HCT116 (cell line): ENCODE results near the gene PPP6R3. TPM values are rescaled to one million over a fixed set of nuclear protein-coding genes. Genes with fewer than 3 reads are reported as not detected.

Experiments used
- ATAC-seq: fragments of 200-7000 bp; cut with Tn5 transposase; 2 replicates; pipeline ENCODE4 v1.9.1; 2020; ENCODE audit warnings: mild to moderate bottlenecking, moderate library complexity
- BruUV-seq: library from RNA; stranded (reverse); fragments of 400-500 nt; replicated peaks from 2 replicates; lab custom pipeline; 2021; lab: Mats Ljungman, UMichigan
- CTCF ChIA-PET: fragments of 300-600 bp; sonication (Branson Sonifier 250); formaldehyde crosslinking; loops from one replicate; lab custom pipeline; 2021; ENCODE audit warnings: antibody characterized with exemption; lab: Charles Lee
- POLR2A ChIA-PET: fragments of 300-600, 350-600 bp; sonication (Branson Sonifier 250); formaldehyde crosslinking; loops from one replicate; lab custom pipeline; 2021; ENCODE audit warnings: antibody characterized with exemption; lab: Charles Lee
- RAD21 ChIA-PET, 2 experiments: fragments of 300-600 bp; sonication (Branson Sonifier 250); formaldehyde crosslinking; loops; one replicate each; lab custom pipeline; 2023; ENCODE audit warnings: low total read pairs in 2 of 2; ENCODE audit not compliant: uncharacterized antibody in 2 of 2, unreplicated experiment in 2 of 2, low non-redundant PET in 1 of 2; lab: Charles Lee
- DNase-seq: peaks from one replicate; pipeline ENCODE4 v3.0.0-alpha.2; 2010; ENCODE audit warnings: low read depth, low spot score
- H2AFZ ChIP-seq: fragments of 200-600 bp; shearing (Covaris generic), sonication (generic); 2 replicates; pipeline ENCODE4 v1.6.1; 2017; ENCODE audit warnings: low read depth, mixed run types, mixed read lengths, antibody characterized with exemption, low read length; ENCODE audit not compliant: poor library complexity, severe bottlenecking
- H3K27ac ChIP-seq: 2 replicates; pipeline ENCODE4 v1.5.1; 2012; ENCODE audit warnings: low read depth, low read length
- H3K27me3 ChIP-seq: fragments of 200-600 bp; sonication (generic); 2 replicates; pipeline ENCODE4 v1.6.1; 2016; ENCODE audit warnings: mixed run types, low read length, mixed read lengths; ENCODE audit not compliant: insufficient read depth
- H3K36me3 ChIP-seq, 2 experiments: fragments of 200-500 bp in 1 of 2; fragments of 200-600 bp in 1 of 2; sonication (Bioruptor generic) in 1 of 2; sonication (generic) in 1 of 2; 2 replicates each; pipeline versions ENCODE4 v1.5.1 to v1.6.1; 2014 to 2016; ENCODE audit warnings: low read length in 2 of 2, inconsistent platforms in 1 of 2, mixed read lengths in 1 of 2, mixed run types in 1 of 2; ENCODE audit not compliant: insufficient read depth in 2 of 2, control insufficient read depth in 1 of 2
- H3K4me1 ChIP-seq, 2 experiments: fragments of 200-600 bp in 1 of 2; sonication (generic) in 1 of 2; 2 replicates each; pipeline versions ENCODE4 v1.5.1 to v1.6.1; 2012 to 2017; ENCODE audit warnings: low read length in 2 of 2, inconsistent platforms in 1 of 2, mild to moderate bottlenecking in 1 of 2, mixed read lengths in 1 of 2, mixed run types in 1 of 2, moderate library complexity in 1 of 2; ENCODE audit not compliant: insufficient read depth in 2 of 2, control insufficient read depth in 1 of 2
- H3K4me2 ChIP-seq: fragments of 200-600 bp; sonication (generic); 2 replicates; pipeline ENCODE4 v1.6.1; 2017; ENCODE audit warnings: mixed run types, low read length, mixed read lengths
- H3K4me3 ChIP-seq, 2 experiments: fragments of 200-600 bp in 1 of 2; sonication (generic) in 1 of 2; replicated peaks in 1 of 2; 2 replicates each; pipeline ENCODE4 v1.5.1; 2011 to 2016; ENCODE audit warnings: low read length in 2 of 2, control low read depth in 1 of 2, low read depth in 1 of 2, mild to moderate bottlenecking in 1 of 2, mixed read lengths in 1 of 2, mixed run types in 1 of 2
- H3K79me2 ChIP-seq: fragments of 200-600 bp; sonication (generic); 2 replicates; pipeline ENCODE4 v1.6.1; 2017; ENCODE audit warnings: mild to moderate bottlenecking, mixed run types, low read length, moderate library complexity, mixed read lengths; ENCODE audit not compliant: insufficient read depth
- H3K9ac ChIP-seq: fragments of 200-600 bp; sonication (generic); 2 replicates; pipeline ENCODE4 v1.6.1; 2016; ENCODE audit warnings: low read length, mixed read lengths
- H3K9me2 ChIP-seq: fragments of 200-600 bp; sonication (generic), shearing (Covaris generic); 2 replicates; pipeline ENCODE4 v1.6.1; 2017; ENCODE audit warnings: mixed run types, mild to moderate bottlenecking, moderate library complexity; ENCODE audit not compliant: insufficient read depth
- H3K9me3 ChIP-seq, 2 experiments: fragments of 200-500 bp in 1 of 2; fragments of 200-600 bp in 1 of 2; sonication (Bioruptor generic) in 1 of 2; sonication (generic) in 1 of 2; 2 replicates each; pipeline ENCODE4 v1.6.1; 2014 to 2017; ENCODE audit warnings: low read length in 2 of 2, mixed read lengths in 2 of 2, inconsistent platforms in 1 of 2, low read depth in 1 of 2, mild to moderate bottlenecking in 1 of 2, mixed run types in 1 of 2, moderate library complexity in 1 of 2; ENCODE audit not compliant: control insufficient read depth in 1 of 2, insufficient read depth in 1 of 2
- H4K20me1 ChIP-seq: fragments of 200-600 bp; sonication (generic), shearing (Covaris generic); 2 replicates; pipeline ENCODE4 v1.6.1; 2017; ENCODE audit warnings: mixed run types, mild to moderate bottlenecking, moderate library complexity; ENCODE audit not compliant: insufficient read depth
- ATF3 ChIP-seq: IDR thresholded peaks from 2 replicates; pipeline ENCODE4 v1.6.1; 2012
- CBX3 ChIP-seq: IDR thresholded peaks from 2 replicates; pipeline ENCODE4 v1.6.1; 2012; ENCODE audit warnings: low read depth
- EZH2phosphoT487 ChIP-seq: fragments of 200-600 bp; IDR thresholded peaks from 2 replicates; pipeline ENCODE4 v1.6.1; 2018; ENCODE audit warnings: antibody characterized with exemption, borderline replicate concordance
- FOSL1 ChIP-seq: IDR thresholded peaks from 2 replicates; pipeline ENCODE4 v1.6.1; 2012; ENCODE audit warnings: low read depth
- JUND ChIP-seq: IDR thresholded peaks from 2 replicates; pipeline ENCODE4 v1.6.1; 2012
- POLR2A ChIP-seq: IDR thresholded peaks from 2 replicates; pipeline ENCODE4 v1.7.0; 2011; ENCODE audit warnings: borderline replicate concordance; ENCODE audit not compliant: insufficient read depth, insufficient read length; ENCODE audit errors: extremely low read depth
- POLR2AphosphoS5 ChIP-seq: IDR thresholded peaks from 2 replicates; pipeline ENCODE4 v1.6.1; 2011; ENCODE audit warnings: mild to moderate bottlenecking, low read depth, low read length, moderate library complexity
- RAD21 ChIP-seq: IDR thresholded peaks from 2 replicates; pipeline ENCODE4 v1.6.1; 2012; ENCODE audit warnings: low read depth, mild to moderate bottlenecking
- SIN3A ChIP-seq: IDR thresholded peaks from 2 replicates; pipeline ENCODE4 v1.6.1; 2012; ENCODE audit warnings: low read depth
- SP1 ChIP-seq: IDR thresholded peaks from 2 replicates; pipeline ENCODE4 v1.6.1; 2012; ENCODE audit warnings: low read depth
- SRF ChIP-seq: IDR thresholded peaks from 2 replicates; pipeline ENCODE4 v1.6.1; 2012; ENCODE audit warnings: low read depth
- YY1 ChIP-seq: IDR thresholded peaks from 2 replicates; pipeline ENCODE4 v1.6.1; 2011; ENCODE audit warnings: low read length, low read depth, moderate library complexity, mild to moderate bottlenecking; ENCODE audit not compliant: insufficient replicate concordance; ENCODE audit errors: extremely low read depth
- ZBTB33 ChIP-seq: IDR thresholded peaks from 2 replicates; pipeline ENCODE4 v1.6.1; 2011; ENCODE audit warnings: mild to moderate bottlenecking, low read length, moderate library complexity; ENCODE audit not compliant: insufficient replicate concordance; ENCODE audit errors: extremely low read depth
- ZNF274 ChIP-seq: fragments of 200-500 bp; sonication (Bioruptor generic); IDR thresholded peaks from 2 replicates; pipeline ENCODE4 v1.6.1; 2014; ENCODE audit warnings: mild to moderate bottlenecking, low read depth, low read length, inconsistent platforms
- intact Hi-C: fragments of 100-400 bp; cut with micrococcal nuclease; formaldehyde crosslinking; loops from 2 replicates; pipeline ENCODE4 v1.10.0; 2022
- total RNA-seq: library from RNA; stranded (reverse); gene quantifications from one replicate; pipeline ENCODE4 v1.2.1, GENCODE V29; 2021; ENCODE audit not compliant: unreplicated experiment
- TF ChIP-seq, protein P1 (sequence below), 3 experiments: fragments of 200-600 bp in 1 of 3; sonication (generic) in 1 of 3; IDR thresholded peaks in 2 of 3; conservative IDR thresholded peaks in 1 of 3; 2 replicates each; pipeline ENCODE4 v1.5.1; 2012 to 2017; ENCODE audit warnings: low read depth in 2 of 3, low read length in 2 of 3, antibody characterized with exemption in 1 of 3, borderline replicate concordance in 1 of 3, control low read depth in 1 of 3, mild to moderate bottlenecking in 1 of 3, mixed read lengths in 1 of 3, mixed run types in 1 of 3, moderate library complexity in 1 of 3; ENCODE audit not compliant: insufficient read depth in 1 of 3

Gene PPP6R3
- total RNA-seq, 1 experiment from 2014 or later, result 113 TPM

DNA sequence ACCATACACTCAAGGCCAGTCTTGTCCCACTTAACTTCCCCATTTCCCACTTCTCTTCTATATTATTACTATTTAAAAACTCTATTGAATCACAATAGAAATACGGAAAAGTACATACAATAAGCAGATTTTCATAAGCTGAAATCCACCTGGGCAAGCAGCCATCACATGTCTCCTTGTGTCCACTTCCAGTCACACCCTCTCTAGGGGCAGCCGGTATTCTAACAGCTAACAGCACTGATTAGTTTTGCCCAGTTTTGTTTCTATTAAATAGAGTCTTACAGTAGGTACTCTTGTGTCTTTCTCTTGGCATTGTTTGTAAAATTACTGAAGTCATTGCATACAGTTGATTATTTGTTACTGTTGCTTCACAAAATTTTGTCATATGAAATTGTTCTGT is 37.8 kb downstream of the PPP6R3 start:
- TF ChIP-seq JUND, result no peak
- no peak for TF ChIP-seq FOSL1
- no peak for TF ChIP-seq EZH2phosphoT487
- DNase-seq (no peak), ATAC-seq (no peak)
- no peak overlapping the region for H3K27ac ChIP-seq
- H3K9me2 ChIP-seq, result no peaks in the 10 kb centered on the region
- ChIA-PET POLR2A (no interaction called here), RAD21 (no interaction called here), CTCF (no interaction called here)
- no peak overlapping the region for H2AFZ ChIP-seq
- H3K79me2 ChIP-seq, result peaks cover 99% of the 10 kb centered on the region
- peaks cover 49% of the 10 kb centered on the region for H4K20me1 ChIP-seq
- intact Hi-C loops, result no loop called here
- no peak overlapping the region for H3K9ac ChIP-seq
- peaks cover 0 to 6% of the 10 kb centered on the region in 2 experiments; a peak in 2 of 4 replicates for H3K4me1 ChIP-seq
- H3K27me3 ChIP-seq, result no peaks in the 10 kb centered on the region
- H3K4me2 ChIP-seq, result no peak overlapping the region
- H3K36me3 ChIP-seq, result no peaks in the 10 kb centered on the region
- H3K9me3 ChIP-seq, result no peaks in the 10 kb centered on the region
- H3K4me3 ChIP-seq, result no peak overlapping the region
- no TSS peak for BruUV-seq

DNA sequence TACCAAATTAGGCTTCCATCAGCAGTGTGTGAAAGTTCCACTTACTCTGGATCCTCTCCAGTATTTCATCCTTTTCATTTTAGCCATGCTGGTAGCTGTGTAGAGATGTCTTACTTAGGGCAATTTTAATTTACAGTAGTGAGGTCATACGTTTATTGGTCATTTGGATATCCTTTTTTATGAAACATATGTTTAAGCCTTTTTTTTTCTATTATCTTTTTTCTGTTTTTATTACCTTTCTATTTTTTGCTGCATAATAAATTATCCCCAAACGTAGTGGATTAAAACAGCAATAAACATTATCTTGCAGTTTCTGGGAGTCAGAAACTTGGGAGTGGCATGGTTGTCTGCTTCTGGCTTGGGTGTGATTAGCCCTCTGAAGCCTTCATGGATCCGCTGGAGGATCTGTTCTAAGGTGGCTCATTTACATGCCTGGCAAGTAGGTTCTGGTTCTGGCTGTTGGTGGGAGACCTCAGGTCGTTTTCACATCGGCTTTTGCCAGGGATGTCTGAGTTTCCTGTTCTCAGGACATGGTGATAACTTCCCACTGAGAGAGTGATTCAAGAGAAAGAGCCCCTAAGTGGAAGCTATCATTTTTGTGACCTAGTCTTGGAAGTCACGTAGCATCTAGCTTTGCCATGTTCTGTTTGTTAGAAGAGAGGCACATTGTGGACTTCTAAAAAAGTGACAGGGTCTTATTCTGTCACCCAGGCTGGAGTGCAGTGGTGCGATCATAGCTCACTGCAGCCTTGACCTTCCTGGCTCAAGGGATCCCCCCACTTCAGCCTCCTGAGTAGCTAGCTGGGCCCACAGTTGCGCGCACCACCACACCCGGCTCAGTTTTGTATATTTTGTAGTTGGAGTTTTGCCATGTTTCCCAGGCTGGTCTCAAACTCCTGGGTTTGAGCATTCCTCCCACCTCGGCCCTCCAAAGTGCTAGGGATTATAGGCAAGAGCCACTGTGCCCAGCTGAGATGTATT is 38.6 kb downstream of the PPP6R3 start:
- BruUV-seq, result no TSS peak
- POLR2A ChIA-PET, result no interaction called here
- TF ChIP-seq POLR2AphosphoS5, result no peak
- TF ChIP-seq SIN3A, result no peak
- no peak for TF ChIP-seq YY1
- no peak for TF ChIP-seq SP1
- TF ChIP-seq POLR2A, result no peak
- TF ChIP-seq JUND, result no peak
- no peak for TF ChIP-seq ZBTB33
- TF ChIP-seq RAD21, result no peak
- TF ChIP-seq EZH2phosphoT487, result no peak
- no peak for TF ChIP-seq ZNF274
- TF ChIP-seq SRF, result no peak
- no peak for TF ChIP-seq ATF3
- TF ChIP-seq FOSL1, result no peak
- TF ChIP-seq, protein P1, sequence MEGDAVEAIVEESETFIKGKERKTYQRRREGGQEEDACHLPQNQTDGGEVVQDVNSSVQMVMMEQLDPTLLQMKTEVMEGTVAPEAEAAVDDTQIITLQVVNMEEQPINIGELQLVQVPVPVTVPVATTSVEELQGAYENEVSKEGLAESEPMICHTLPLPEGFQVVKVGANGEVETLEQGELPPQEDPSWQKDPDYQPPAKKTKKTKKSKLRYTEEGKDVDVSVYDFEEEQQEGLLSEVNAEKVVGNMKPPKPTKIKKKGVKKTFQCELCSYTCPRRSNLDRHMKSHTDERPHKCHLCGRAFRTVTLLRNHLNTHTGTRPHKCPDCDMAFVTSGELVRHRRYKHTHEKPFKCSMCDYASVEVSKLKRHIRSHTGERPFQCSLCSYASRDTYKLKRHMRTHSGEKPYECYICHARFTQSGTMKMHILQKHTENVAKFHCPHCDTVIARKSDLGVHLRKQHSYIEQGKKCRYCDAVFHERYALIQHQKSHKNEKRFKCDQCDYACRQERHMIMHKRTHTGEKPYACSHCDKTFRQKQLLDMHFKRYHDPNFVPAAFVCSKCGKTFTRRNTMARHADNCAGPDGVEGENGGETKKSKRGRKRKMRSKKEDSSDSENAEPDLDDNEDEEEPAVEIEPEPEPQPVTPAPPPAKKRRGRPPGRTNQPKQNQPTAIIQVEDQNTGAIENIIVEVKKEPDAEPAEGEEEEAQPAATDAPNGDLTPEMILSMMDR (IDR thresholded peaks at IDR 0.05 in 2 of 3, conservative IDR thresholded peaks at IDR 0.05 in 1 of 3; ENCODE audit: borderline replicate concordance in 1 of 3, insufficient read depth in 1 of 3, low read depth in 2 of 3, low read length in 2 of 3), result no peak
- TF ChIP-seq CBX3, result no peak

More for the DNA sequence above, 38.6 kb downstream of the PPP6R3 start:
- no peak overlapping the region for H3K4me2 ChIP-seq
- intact Hi-C loops, result no loop called here
- no peak for ATAC-seq
- H3K4me1 ChIP-seq, result peaks cover 0 to 6% of the 10 kb centered on the region in 2 experiments; a peak in 2 of 4 replicates
- no peaks in the 10 kb centered on the region for H3K36me3 ChIP-seq
- RAD21 ChIA-PET, result no interaction called here
- H3K9me2 ChIP-seq, result no peaks in the 10 kb centered on the region
- H3K27me3 ChIP-seq, result no peaks in the 10 kb centered on the region
- H2AFZ ChIP-seq, result no peak overlapping the region
- no peak overlapping the region for H3K9ac ChIP-seq
- no peaks in the 10 kb centered on the region for H3K9me3 ChIP-seq
- DNase-seq, result no peak
- CTCF ChIA-PET, result no interaction called here
- H3K79me2 ChIP-seq, result peaks cover 99% of the 10 kb centered on the region
- peaks cover 49% of the 10 kb centered on the region for H4K20me1 ChIP-seq
- H3K4me3 ChIP-seq, result no peak overlapping the region
- no peak overlapping the region for H3K27ac ChIP-seq
